ENCODE measurements around the gene KIF5A. TPM values are rescaled to one million over a fixed set of nuclear protein-coding genes. Genes with fewer than 3 reads are reported as not detected.
A peak's percentile ranks its signal among the peaks of the same experiment; 100 is the strongest.
"Not testable (repeated sequence)": the region's sequence is repeated elsewhere in the genome, so short reads cannot be mapped to it uniquely, and the experiment has no call there.

Gene KIF5A
- polyA plus RNA-seq (2013, experiment 1 of 2; ENCODE audit: insufficient read length) = 0.36 TPM
- polyA plus RNA-seq (2013, experiment 2 of 2; ENCODE audit: insufficient read length) = 0.62 TPM

- no peak for DNase-seq
Measured at GRCh38 chr12:57549909-57550640, at the start of gene KIF5A. TSS of gene KIF5A (plus strand) at chr12:57550044. CDS start at chr12:57550272, 228 bp downstream.

- no peak for DNase-seq
Measured at GRCh38 chr12:57500213-57500612, 49.6 kb upstream of the KIF5A start.

GRCh38 chr12:57502311-57502969 lies 47.4 kb upstream of the KIF5A start:
- DNase-seq = not testable (repeated sequence)

- not testable (repeated sequence) for DNase-seq
Measured at GRCh38 chr12:57506541-57506940, 43.3 kb upstream of the KIF5A start.

- DNase-seq = not testable (repeated sequence)
Measured at GRCh38 chr12:57507796-57508195, 42.0 kb upstream of the KIF5A start.

- DNase-seq = no peak
Measured at GRCh38 chr12:57511161-57511560, 38.7 kb upstream of the KIF5A start.

- DNase-seq = no peak
Measured at GRCh38 chr12:57511588-57512325, 38.1 kb upstream of the KIF5A start.

- no peak for DNase-seq
Measured at GRCh38 chr12:57512665-57513064, 37.2 kb upstream of the KIF5A start.

- no peak for DNase-seq
Measured at GRCh38 chr12:57513266-57513665, 36.6 kb upstream of the KIF5A start.

- DNase-seq = not testable (repeated sequence)
Measured at GRCh38 chr12:57513677-57514076, 36.2 kb upstream of the KIF5A start.

GRCh38 chr12:57514246-57514645 lies 35.6 kb upstream of the KIF5A start:
- not testable (repeated sequence) for DNase-seq

GRCh38 chr12:57514720-57515407 lies 35.0 kb upstream of the KIF5A start:
- DNase-seq = no peak

- DNase-seq = no peak
Measured at GRCh38 chr12:57515408-57515933, 34.4 kb upstream of the KIF5A start.

- no peak for DNase-seq
Measured at GRCh38 chr12:57515934-57516541, 33.8 kb upstream of the KIF5A start.

GRCh38 chr12:57516617-57517153 lies 33.2 kb upstream of the KIF5A start:
- no peak for DNase-seq

- DNase-seq = peak; percentile 61
Measured at GRCh38 chr12:57517187-57517586, 32.7 kb upstream of the KIF5A start.

GRCh38 chr12:57517718-57518117 lies 32.1 kb upstream of the KIF5A start:
- not testable (repeated sequence) for DNase-seq

GRCh38 chr12:57518176-57518919 lies 31.5 kb upstream of the KIF5A start:
- no peak for DNase-seq

GRCh38 chr12:57518920-57519795 lies 30.7 kb upstream of the KIF5A start:
- DNase-seq = peak; percentile 74

GRCh38 chr12:57519796-57520052 lies 30.1 kb upstream of the KIF5A start:
- no peak for DNase-seq
